ENCODE data around the gene SHKBP1.

Gene SHKBP1

DNA sequence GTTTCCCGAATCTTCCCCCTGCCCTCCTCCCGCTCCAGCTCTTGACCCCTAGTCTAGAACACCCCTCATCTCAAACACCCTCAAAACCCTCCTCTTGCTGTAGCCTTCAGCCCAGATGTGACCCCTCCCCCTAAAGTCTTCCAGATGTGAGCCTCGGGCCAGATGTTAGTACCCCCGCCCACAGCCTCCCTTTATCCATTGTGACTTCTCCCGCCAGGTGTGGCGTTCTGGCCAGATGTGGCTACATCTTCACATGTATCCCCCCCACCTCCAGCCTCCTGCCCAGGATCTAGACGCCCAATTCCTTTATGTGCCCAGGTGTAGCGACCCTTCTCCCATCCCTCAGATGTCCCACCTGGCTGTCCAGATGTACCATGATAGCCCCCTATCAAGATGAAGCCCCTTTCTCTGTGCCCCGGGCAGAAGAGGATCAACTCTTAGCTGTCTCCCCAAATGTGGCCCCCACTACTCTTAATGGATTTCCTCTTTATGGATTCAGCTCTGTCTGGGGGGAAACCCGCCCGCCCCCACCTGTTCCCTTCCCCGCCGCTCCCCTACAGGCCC lies 24.0 kb downstream of the SHKBP1 start:
- Histone ChIP-seq H3K27ac (ENCODE audit: low read depth in 2 of 2, low read length in 2 of 2) (peak overlapping the region; percentile 15 to 23), H3K4me1 (ENCODE audit: control insufficient read depth in 2 of 2, insufficient read depth in 2 of 2, low read length in 2 of 2) (peaks cover 48 to 55% of the 10 kb centered on the region in 2 donors)

DNA sequence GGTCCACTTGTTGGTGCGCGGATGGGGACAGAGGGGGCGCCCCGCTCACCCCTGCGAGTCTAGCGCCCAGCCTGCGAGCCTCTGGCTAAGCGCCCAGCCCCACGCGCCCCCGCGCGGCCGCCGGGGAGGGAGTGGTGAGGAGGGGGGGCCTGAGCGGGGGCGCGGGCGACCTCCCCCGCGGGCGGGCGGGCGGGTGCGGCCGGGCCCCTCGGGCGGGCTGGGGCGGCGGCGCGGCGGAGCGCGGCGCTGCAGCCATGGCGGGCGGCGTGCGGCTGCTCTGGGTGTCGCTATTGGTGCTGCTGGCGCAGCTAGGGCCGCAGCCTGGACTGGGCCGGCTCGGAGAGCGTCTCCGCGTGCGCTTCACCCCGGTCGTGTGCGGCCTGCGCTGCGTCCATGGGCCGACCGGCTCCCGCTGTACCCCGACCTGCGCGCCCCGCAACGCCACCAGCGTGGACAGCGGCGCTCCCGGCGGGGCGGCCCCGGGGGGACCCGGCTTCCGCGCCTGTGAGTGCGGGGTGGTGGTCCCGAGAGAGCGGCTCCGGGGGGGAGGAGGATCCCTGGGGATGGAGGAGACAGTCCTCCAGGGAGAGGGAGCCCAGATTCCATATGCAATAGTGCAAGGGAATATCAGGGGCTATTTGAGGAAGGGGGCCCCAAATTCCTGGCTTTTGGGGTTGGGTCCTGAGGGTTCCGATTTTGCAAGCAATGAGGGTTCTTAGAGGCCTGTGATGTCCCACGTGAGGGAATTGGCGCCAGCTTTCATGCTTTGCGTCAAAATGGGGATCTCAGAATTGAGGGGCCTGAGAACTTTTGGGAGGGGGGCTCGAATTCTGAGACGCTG lies 24.7 kb downstream of the SHKBP1 start, which contains the start of gene LTBP4:
LTBP4 (plus strand) TSS at position 236 of the 841 bp plus-strand sequence; CDS start at position 255, 19 bp downstream.
- H3K4me1 ChIP-seq (ENCODE audit: control insufficient read depth in 2 of 2, insufficient read depth in 2 of 2, low read length in 2 of 2): peaks cover 52 to 60% of the 10 kb centered on the region in 2 donors
- peak within 1 kb of the TSS; percentile 61 to 63 for H3K4me3 ChIP-seq (ENCODE audit: low read length in 2 of 2)
- H3K9ac ChIP-seq (ENCODE audit: low read depth in 1 of 2, low read length in 2 of 2): peak within 1 kb of the TSS; percentile 68 to 86
- peaks cover 18 to 21% of the 10 kb centered on the region in 2 donors for H3K27me3 ChIP-seq (ENCODE audit: control insufficient read depth in 2 of 2, insufficient read depth in 2 of 2, low read length in 2 of 2)
- no peaks in the 10 kb centered on the region for H3K9me3 ChIP-seq (ENCODE audit: control insufficient read depth in 2 of 2, low read length in 2 of 2)
- no peaks in the 10 kb centered on the region for H3K36me3 ChIP-seq (ENCODE audit: control insufficient read depth in 2 of 2, insufficient read depth in 2 of 2, low read length in 2 of 2)
- H3K27ac ChIP-seq (ENCODE audit: low read depth in 2 of 2, low read length in 2 of 2): peak within 1 kb of the TSS; percentile 97

More for the DNA sequence above, 24.0 kb downstream of the SHKBP1 start:
- H3K9ac ChIP-seq (ENCODE audit: low read depth in 1 of 2, low read length in 2 of 2): no peak overlapping the region
- no peaks in the 10 kb centered on the region for H3K9me3 ChIP-seq (ENCODE audit: control insufficient read depth in 2 of 2, low read length in 2 of 2)
- peak overlapping the region in 1 of 2 donors; percentile 2 for H3K4me3 ChIP-seq (ENCODE audit: low read length in 2 of 2)
- peaks cover 18 to 23% of the 10 kb centered on the region in 2 donors for H3K27me3 ChIP-seq (ENCODE audit: control insufficient read depth in 2 of 2, insufficient read depth in 2 of 2, low read length in 2 of 2)
- H3K36me3 ChIP-seq (ENCODE audit: control insufficient read depth in 2 of 2, insufficient read depth in 2 of 2, low read length in 2 of 2): no peaks in the 10 kb centered on the region

DNA sequence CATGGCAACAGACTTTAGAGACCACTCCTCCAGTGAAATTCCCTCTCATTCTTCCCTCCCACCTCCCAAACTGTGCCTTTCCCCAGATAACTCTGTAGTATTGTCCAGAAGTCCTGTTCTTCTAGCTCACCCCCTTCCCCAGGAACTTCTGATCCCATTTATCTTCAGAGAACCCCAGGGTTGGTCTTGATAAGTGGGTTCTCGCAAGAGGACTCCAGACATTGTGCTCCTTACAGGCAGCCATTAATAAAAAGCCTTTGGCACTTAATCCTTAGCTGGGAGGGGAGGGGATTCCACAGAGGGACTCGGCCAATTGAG lies 26.4 kb downstream of the SHKBP1 start:
- peaks cover 10 to 18% of the 10 kb centered on the region in 2 donors for H3K27me3 ChIP-seq (ENCODE audit: control insufficient read depth in 2 of 2, insufficient read depth in 2 of 2, low read length in 2 of 2)
- H3K27ac ChIP-seq (ENCODE audit: low read depth in 2 of 2, low read length in 2 of 2): peak overlapping the region; percentile 97
- H3K4me3 ChIP-seq (ENCODE audit: low read length in 2 of 2): peak overlapping the region in 1 of 2 donors; percentile 70
- H3K9me3 ChIP-seq (ENCODE audit: control insufficient read depth in 2 of 2, low read length in 2 of 2): no peaks in the 10 kb centered on the region
- H3K4me1 ChIP-seq (ENCODE audit: control insufficient read depth in 2 of 2, insufficient read depth in 2 of 2, low read length in 2 of 2): peaks cover 62 to 70% of the 10 kb centered on the region in 2 donors
- H3K36me3 ChIP-seq (ENCODE audit: control insufficient read depth in 2 of 2, insufficient read depth in 2 of 2, low read length in 2 of 2): no peaks in the 10 kb centered on the region
- H3K9ac ChIP-seq (ENCODE audit: low read depth in 1 of 2, low read length in 2 of 2): peak overlapping the region; percentile 58 to 86

- Histone ChIP-seq H3K4me1 (ENCODE audit: control insufficient read depth in 2 of 2, insufficient read depth in 2 of 2, low read length in 2 of 2) (peaks cover 65 to 70% of the 10 kb centered on the region in 2 donors), H3K4me3 (ENCODE audit: low read length in 2 of 2) (peak overlapping the region; percentile 74 to 80), H3K9ac (ENCODE audit: low read depth in 1 of 2, low read length in 2 of 2) (peak overlapping the region; percentile 58 to 86), H3K9me3 (ENCODE audit: control insufficient read depth in 2 of 2, low read length in 2 of 2) (no peaks in the 10 kb centered on the region), H3K27ac (ENCODE audit: low read depth in 2 of 2, low read length in 2 of 2) (peak overlapping the region; percentile 97), H3K36me3 (ENCODE audit: control insufficient read depth in 2 of 2, insufficient read depth in 2 of 2, low read length in 2 of 2) (no peaks in the 10 kb centered on the region), H3K27me3 (ENCODE audit: control insufficient read depth in 2 of 2, insufficient read depth in 2 of 2, low read length in 2 of 2) (peaks cover 10 to 16% of the 10 kb centered on the region in 2 donors)
These were observed 26.9 kb downstream of the SHKBP1 start for GRCh38 chr19:40603389-40604170.

GRCh38 chr19:40604171-40604646 lies 27.5 kb downstream of the SHKBP1 start:
- Histone ChIP-seq H3K27ac (ENCODE audit: low read depth in 2 of 2, low read length in 2 of 2) (peak overlapping the region; percentile 97), H3K9ac (ENCODE audit: low read depth in 1 of 2, low read length in 2 of 2) (peak overlapping the region; percentile 60 to 86), H3K4me1 (ENCODE audit: control insufficient read depth in 2 of 2, insufficient read depth in 2 of 2, low read length in 2 of 2) (peaks cover 69 to 71% of the 10 kb centered on the region in 2 donors)

DNA sequence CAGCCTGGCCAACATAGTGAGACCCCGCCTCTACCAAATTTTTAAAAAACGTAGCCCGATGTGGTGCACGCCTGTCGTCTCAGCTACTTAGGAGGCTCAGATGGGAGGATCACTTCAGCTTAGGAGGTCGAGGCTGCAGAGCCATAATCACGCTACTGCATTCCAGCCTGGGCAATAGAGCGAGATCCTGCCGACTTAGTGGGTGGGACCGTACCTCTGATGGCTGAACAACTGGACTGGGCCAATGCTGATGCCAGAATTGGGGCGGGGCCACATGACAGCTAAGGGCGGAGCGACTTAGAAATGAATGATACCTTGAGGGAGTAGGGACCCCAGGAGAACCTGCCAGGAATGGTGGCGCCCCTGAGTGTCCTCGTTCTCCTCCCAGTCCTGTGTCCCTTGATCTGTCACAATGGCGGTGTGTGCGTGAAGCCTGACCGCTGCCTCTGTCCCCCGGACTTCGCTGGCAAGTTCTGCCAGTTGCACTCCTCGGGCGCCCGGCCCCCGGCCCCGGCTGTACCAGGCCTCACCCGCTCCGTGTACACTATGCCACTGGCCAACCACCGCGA lies 28.1 kb downstream of the SHKBP1 start:
- H3K9ac ChIP-seq (ENCODE audit: low read depth in 1 of 2, low read length in 2 of 2): peak overlapping the region; percentile 76 to 86
- H3K27me3 ChIP-seq (ENCODE audit: control insufficient read depth in 2 of 2, insufficient read depth in 2 of 2, low read length in 2 of 2): peaks cover 6 to 8% of the 10 kb centered on the region in 2 donors

More at GRCh38 chr19:40604171-40604646, 27.5 kb downstream of the SHKBP1 start:
- peaks cover 8 to 11% of the 10 kb centered on the region in 2 donors for H3K27me3 ChIP-seq (ENCODE audit: control insufficient read depth in 2 of 2, insufficient read depth in 2 of 2, low read length in 2 of 2)
- no peaks in the 10 kb centered on the region for H3K36me3 ChIP-seq (ENCODE audit: control insufficient read depth in 2 of 2, insufficient read depth in 2 of 2, low read length in 2 of 2)
- no peaks in the 10 kb centered on the region for H3K9me3 ChIP-seq (ENCODE audit: control insufficient read depth in 2 of 2, low read length in 2 of 2)
- H3K4me3 ChIP-seq (ENCODE audit: low read length in 2 of 2): peak overlapping the region; percentile 74 to 80

DNA sequence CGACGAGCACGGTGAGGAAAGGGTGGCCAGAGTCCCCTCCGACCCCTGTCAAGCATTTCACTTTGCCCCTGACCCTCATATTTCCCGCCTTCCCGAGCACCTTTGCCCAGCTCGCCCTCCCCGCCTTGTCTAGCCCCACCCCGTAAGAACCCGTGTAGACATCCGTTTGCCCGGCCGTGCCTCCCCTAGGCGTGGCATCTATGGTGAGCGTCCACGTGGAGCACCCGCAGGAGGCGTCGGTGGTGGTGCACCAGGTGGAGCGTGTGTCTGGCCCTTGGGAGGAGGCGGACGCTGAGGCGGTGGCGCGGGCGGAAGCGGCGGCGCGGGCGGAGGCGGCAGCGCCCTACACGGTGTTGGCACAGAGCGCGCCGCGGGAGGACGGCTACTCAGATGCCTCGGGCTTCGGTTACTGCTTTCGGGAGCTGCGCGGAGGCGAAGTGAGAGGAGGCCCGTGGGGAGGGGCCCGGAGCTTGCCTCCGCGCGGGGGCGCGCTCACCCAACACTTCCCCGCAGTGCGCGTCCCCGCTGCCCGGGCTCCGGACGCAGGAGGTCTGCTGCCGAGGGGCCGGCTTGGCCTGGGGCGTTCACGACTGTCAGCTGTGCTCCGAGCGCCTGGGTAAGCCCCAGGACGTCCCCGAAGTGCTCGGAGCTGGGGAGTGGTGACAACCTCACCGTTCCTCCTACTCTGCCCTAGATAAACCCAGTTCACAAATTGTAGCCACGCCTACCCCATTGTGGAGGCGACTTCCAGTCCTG lies 28.7 kb downstream of the SHKBP1 start:
- peak overlapping the region; percentile 97 for H3K27ac ChIP-seq (ENCODE audit: low read depth in 2 of 2, low read length in 2 of 2)
- H3K36me3 ChIP-seq (ENCODE audit: control insufficient read depth in 2 of 2, insufficient read depth in 2 of 2, low read length in 2 of 2): no peaks in the 10 kb centered on the region
- H3K9ac ChIP-seq (ENCODE audit: low read depth in 1 of 2, low read length in 2 of 2): peak overlapping the region; percentile 76 to 86
- peak overlapping the region; percentile 74 to 80 for H3K4me3 ChIP-seq (ENCODE audit: low read length in 2 of 2)
- H3K9me3 ChIP-seq (ENCODE audit: control insufficient read depth in 2 of 2, low read length in 2 of 2): no peaks in the 10 kb centered on the region
- H3K4me1 ChIP-seq (ENCODE audit: control insufficient read depth in 2 of 2, insufficient read depth in 2 of 2, low read length in 2 of 2): peaks cover 73 to 76% of the 10 kb centered on the region in 2 donors
- peaks cover 4 to 5% of the 10 kb centered on the region in 2 donors for H3K27me3 ChIP-seq (ENCODE audit: control insufficient read depth in 2 of 2, insufficient read depth in 2 of 2, low read length in 2 of 2)

More for the DNA sequence above, 28.1 kb downstream of the SHKBP1 start:
- no peaks in the 10 kb centered on the region for H3K36me3 ChIP-seq (ENCODE audit: control insufficient read depth in 2 of 2, insufficient read depth in 2 of 2, low read length in 2 of 2)
- H3K4me3 ChIP-seq (ENCODE audit: low read length in 2 of 2): peak overlapping the region; percentile 74 to 80
- H3K4me1 ChIP-seq (ENCODE audit: control insufficient read depth in 2 of 2, insufficient read depth in 2 of 2, low read length in 2 of 2): peaks cover 71 to 73% of the 10 kb centered on the region in 2 donors
- H3K9me3 ChIP-seq (ENCODE audit: control insufficient read depth in 2 of 2, low read length in 2 of 2): no peaks in the 10 kb centered on the region
- H3K27ac ChIP-seq (ENCODE audit: low read depth in 2 of 2, low read length in 2 of 2): peak overlapping the region; percentile 97

DNA sequence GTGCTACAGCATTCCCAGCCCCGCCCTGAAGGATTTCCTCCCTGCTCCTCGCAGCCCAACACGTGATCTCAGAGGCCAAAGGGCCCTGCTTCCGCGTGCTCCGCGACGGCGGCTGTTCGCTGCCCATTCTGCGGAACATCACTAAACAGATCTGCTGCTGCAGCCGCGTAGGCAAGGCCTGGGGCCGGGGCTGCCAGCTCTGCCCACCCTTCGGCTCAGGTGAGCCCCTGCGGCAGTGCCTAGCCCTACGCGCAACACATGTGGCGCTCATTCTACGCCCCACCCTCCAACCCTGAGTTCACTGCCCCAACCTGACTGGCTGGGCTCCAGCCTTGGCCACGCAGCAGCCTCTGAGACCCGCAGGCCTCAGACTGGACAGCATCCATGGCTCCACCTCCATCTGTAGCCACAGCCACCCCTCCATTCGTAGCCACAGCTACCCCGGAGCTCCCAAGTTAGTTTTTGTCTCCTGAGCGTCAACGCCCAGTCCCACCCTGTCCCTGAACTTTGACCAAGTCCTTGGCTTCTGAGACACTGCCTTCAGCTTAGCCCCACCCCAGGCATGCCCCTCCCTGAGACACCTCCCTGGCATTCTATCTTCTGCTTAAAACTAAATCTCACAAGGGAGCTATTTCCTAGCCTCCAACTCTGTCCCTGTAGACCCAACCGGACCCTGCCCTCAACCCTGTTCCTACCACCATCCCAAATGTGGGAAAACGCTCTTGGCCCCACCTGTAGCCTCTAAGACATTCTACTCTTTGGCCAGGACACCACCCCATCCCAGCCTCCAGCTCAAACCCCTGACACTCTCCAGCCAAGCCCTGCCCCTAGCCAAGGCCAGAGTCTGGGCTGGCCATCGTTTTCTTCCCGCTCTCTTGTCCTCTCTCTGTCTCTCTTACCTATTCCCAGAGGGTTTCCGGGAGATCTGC lies 30.9 kb downstream of the SHKBP1 start:
- Histone ChIP-seq H3K27me3 (ENCODE audit: control insufficient read depth in 2 of 2, insufficient read depth in 2 of 2, low read length in 2 of 2) (no peaks in the 10 kb centered on the region), H3K4me3 (ENCODE audit: low read length in 2 of 2) (peak overlapping the region; percentile 27 to 31), H3K4me1 (ENCODE audit: control insufficient read depth in 2 of 2, insufficient read depth in 2 of 2, low read length in 2 of 2) (peaks cover 68 to 70% of the 10 kb centered on the region in 2 donors)

More for the DNA sequence above, 30.9 kb downstream of the SHKBP1 start:
- peak overlapping the region in 1 of 2 donors; percentile 44 for H3K9ac ChIP-seq (ENCODE audit: low read depth in 1 of 2, low read length in 2 of 2)
- H3K9me3 ChIP-seq (ENCODE audit: control insufficient read depth in 2 of 2, low read length in 2 of 2): no peaks in the 10 kb centered on the region
- H3K36me3 ChIP-seq (ENCODE audit: control insufficient read depth in 2 of 2, insufficient read depth in 2 of 2, low read length in 2 of 2): no peaks in the 10 kb centered on the region
- peak overlapping the region; percentile 97 for H3K27ac ChIP-seq (ENCODE audit: low read depth in 2 of 2, low read length in 2 of 2)
